GM12878 (cell line): ENCODE measurements around the gene LMAN2. TPM values are rescaled to one million over a fixed set of nuclear protein-coding genes. Genes with fewer than 3 reads are reported as not detected.
A peak's percentile ranks its signal among the peaks of the same experiment; 100 is the strongest.

Source experiments
- ATAC-seq: fragments of 200-7000 bp; cut with Tn5 transposase; 3 replicates; pipeline ENCODE4 v1.9.1; 2020; ENCODE audit warnings: mild to moderate bottlenecking, moderate library complexity
- BruUV-seq: library from RNA; stranded (reverse); fragments of 400-500 nt; replicated peaks from 2 replicates; lab custom pipeline; 2021; lab: Mats Ljungman, UMichigan
- CTCF ChIA-PET: fragments of 300-600 bp; sonication (Branson Sonifier 250); formaldehyde crosslinking; extraction: SDS; loops from one replicate; lab custom pipeline; 2021; ENCODE audit warnings: inconsistent platforms; lab: Yijun Ruan, JAX
- POLR2A ChIA-PET: fragments of 350-600 bp; formaldehyde crosslinking; extraction: SDS; loops from one replicate; lab custom pipeline; 2021; ENCODE audit warnings: inconsistent platforms; lab: Charles Lee
- RAD21 ChIA-PET: fragments of 300-600 bp; sonication (Branson Sonifier 250); formaldehyde crosslinking; loops from one replicate; lab custom pipeline; 2023; ENCODE audit warnings: antibody characterized with exemption; ENCODE audit not compliant: unreplicated experiment; lab: Charles Lee
- SMC1A ChIA-PET: fragments of 300-600 bp; sonication (Branson Sonifier 250); formaldehyde crosslinking; loops from one replicate; lab custom pipeline; 2023; ENCODE audit not compliant: unreplicated experiment, uncharacterized antibody; lab: Charles Lee
- DNase-seq: peaks from one replicate; pipeline ENCODE4 v3.0.0-alpha.2; 2011; ENCODE audit warnings: low read depth, low spot score
- FAIRE-seq: peaks from 3 replicates; lab custom pipeline; 2011; peaks lifted over from hg19 to GRCh38; lab: Jason Lieb, UNC
- H2AFZ ChIP-seq: 2 replicates; pipeline ENCODE4 v1.6.0; 2011; ENCODE audit warnings: low read depth, low read length, control low read depth; ENCODE audit not compliant: control insufficient read depth
- H3K27ac ChIP-seq: 2 replicates; pipeline ENCODE4 v1.5.1; 2011; ENCODE audit warnings: control low read depth; ENCODE audit not compliant: control insufficient read depth, insufficient read depth
- H3K27me3 ChIP-seq, 2 experiments: replicated peaks in 1 of 2; 2 replicates each; pipeline versions ENCODE4 v1.6.0 to v1.6.1; 2011; ENCODE audit warnings: low read length in 1 of 2; ENCODE audit not compliant: control insufficient read depth in 2 of 2, insufficient read depth in 2 of 2
- H3K36me3 ChIP-seq, 2 experiments: 2 replicates each; pipeline ENCODE4 v1.5.1; 2011; ENCODE audit warnings: low read length in 1 of 2; ENCODE audit not compliant: control insufficient read depth in 2 of 2, insufficient read depth in 2 of 2
- H3K4me1 ChIP-seq: 2 replicates; pipeline ENCODE4 v1.6.1; 2011; ENCODE audit warnings: mild to moderate bottlenecking, low read length, moderate library complexity, mixed read lengths; ENCODE audit not compliant: control insufficient read depth, insufficient read depth
- H3K4me2 ChIP-seq: 2 replicates; pipeline ENCODE4 v1.6.0; 2011; ENCODE audit warnings: control low read depth; ENCODE audit not compliant: control insufficient read depth, insufficient read depth
- H3K4me3 ChIP-seq: fragments of 200-600 bp; sonication (generic); 2 replicates; pipeline ENCODE4 v1.5.1; 2016
- H3K79me2 ChIP-seq: 2 replicates; pipeline ENCODE4 v1.6.0; 2011; ENCODE audit warnings: low read length; ENCODE audit not compliant: control insufficient read depth, insufficient read depth
- H3K9ac ChIP-seq: 2 replicates; pipeline ENCODE4 v1.8.0; 2011; ENCODE audit warnings: low read length, control low read depth, mixed read lengths; ENCODE audit not compliant: control insufficient read depth, insufficient read depth
- H3K9me3 ChIP-seq: replicated peaks from 3 replicates; pipeline ENCODE4 v1.5.1; 2011; ENCODE audit warnings: mild to moderate bottlenecking, low read length; ENCODE audit not compliant: control insufficient read depth, insufficient read depth
- H4K20me1 ChIP-seq: 2 replicates; pipeline ENCODE4 v1.6.0; 2011; ENCODE audit not compliant: control insufficient read depth, insufficient read depth
- ASH2L ChIP-seq: fragments of 300-600, 200-600 bp; sonication (generic); IDR thresholded peaks from 2 replicates; pipeline ENCODE4 v1.6.1; 2017; ENCODE audit warnings: low read depth, mild to moderate bottlenecking, borderline replicate concordance
- BHLHE40 ChIP-seq, 2 experiments: fragments of 450-650 bp in 1 of 2; IDR thresholded peaks; 2 replicates each; pipeline ENCODE4 v1.6.1; 2011 to 2017; ENCODE audit warnings: low read depth in 2 of 2, borderline replicate concordance in 1 of 2, improper control_type of control experiment in 1 of 2, low read length in 1 of 2, mild to moderate bottlenecking in 1 of 2
- BMI1 ChIP-seq: fragments of 450-650 bp; IDR thresholded peaks from 2 replicates; pipeline ENCODE4 v1.6.1; 2016; ENCODE audit warnings: mild to moderate bottlenecking, moderate library complexity, borderline replicate concordance
- CUX1 ChIP-seq: IDR thresholded peaks from 2 replicates; pipeline ENCODE4 v1.6.1; 2012; ENCODE audit warnings: improper control_type of control experiment, low read depth, low read length; ENCODE audit not compliant: insufficient replicate concordance
- GATAD2B ChIP-seq: fragments of 450-650 bp; conservative IDR thresholded peaks from 2 replicates; pipeline ENCODE4 v1.6.1; 2017; ENCODE audit warnings: low read depth, mild to moderate bottlenecking, moderate library complexity
- RAD51 ChIP-seq: fragments of 450-650 bp; IDR thresholded peaks from 2 replicates; pipeline ENCODE4 v1.6.1; 2016; ENCODE audit warnings: moderate library complexity, mild to moderate bottlenecking, inconsistent platforms
- RUNX3 ChIP-seq: IDR thresholded peaks from 2 replicates; pipeline ENCODE4 v1.6.1; 2012; ENCODE audit warnings: low read length, inconsistent platforms
- SMAD1 ChIP-seq: fragments of 450-650 bp; IDR thresholded peaks from 2 replicates; pipeline ENCODE4 v1.6.1; 2018; ENCODE audit warnings: mild to moderate bottlenecking, low read depth; ENCODE audit not compliant: partially characterized antibody
- TAF1 ChIP-seq: IDR thresholded peaks from 2 replicates; pipeline ENCODE4 v1.6.1; 2011; ENCODE audit warnings: mild to moderate bottlenecking, low read depth, low read length, borderline replicate concordance
- ZBTB40 ChIP-seq: fragments of 450-650 bp; IDR thresholded peaks from 2 replicates; pipeline ENCODE4 v1.6.1; 2016; ENCODE audit warnings: mild to moderate bottlenecking, moderate library complexity, borderline replicate concordance
- ZNF24 ChIP-seq: fragments of 450-650 bp; IDR thresholded peaks from 2 replicates; pipeline ENCODE4 v1.6.1; 2017; ENCODE audit warnings: antibody characterized with exemption, mild to moderate bottlenecking
- ZNF384 ChIP-seq: IDR thresholded peaks from 2 replicates; pipeline ENCODE4 v1.6.1; 2012; ENCODE audit warnings: low read depth, mild to moderate bottlenecking, low read length, improper control_type of control experiment, borderline replicate concordance
- WGBS: methylation state at CpG from one replicate; pipeline ENCODE4 v1.1.6; 2016; ENCODE audit warnings: low lambda C conversion rate; ENCODE audit not compliant: insufficient replicate concordance, insufficient coverage; ENCODE audit errors: missing lambda C conversion rate; 5-methylcytosine and 5-hydroxymethylcytosine counted together
- in situ Hi-C: fragments of 300-500 bp; cut with MboI; formaldehyde crosslinking; loops from 9 replicates; pipeline ENCODE4 v1.14.3; 2018; ENCODE audit warnings: mixed read lengths
- intact Hi-C: fragments of 100-400 bp; cut with micrococcal nuclease; formaldehyde crosslinking; loops from one replicate; pipeline ENCODE4 v1.14.2; 2022; ENCODE audit not compliant: unreplicated experiment
- polyA plus RNA-seq, 11 experiments: library from polyadenylated mRNA; depleted of rRNA in 4 of 11; unstranded in 6 of 11; stranded (reverse) in 5 of 11; fragments of >200 nt; fragmentation: Nextera tagmentation in 4 of 11; fragmentation: Illumina TruSeq in 1 of 11; extraction: Ambion mirVana in 4 of 11; extraction: Trizol in 1 of 11; gene quantifications; 1 replicate in 1 of 11; 2 replicates in 10 of 11; pipeline versions ENCODE4 v1.2.1 to v1.2.3, GENCODE V29; 2011 to 2016; ENCODE audit warnings: inconsistent platforms in 2 of 11, missing spikeins in 2 of 11, low read depth in 1 of 11
- total RNA-seq, 4 experiments: library from RNA; depleted of rRNA in 3 of 4; stranded (reverse); fragments of >200 nt in 3 of 4; fragmentation: Illumina TruSeq in 1 of 4; extraction: Trizol in 1 of 4; gene quantifications; 2 replicates each; pipeline versions ENCODE4 v1.2.1 to v1.2.3, GENCODE V29; 2013 to 2021
- TF ChIP-seq, protein P1 (sequence below): IDR thresholded peaks from 2 replicates; pipeline ENCODE4 v1.6.1; 2011; ENCODE audit warnings: low read depth, mild to moderate bottlenecking, low read length, moderate library complexity, borderline replicate concordance; ENCODE audit errors: extremely low read depth

The LMAN2 gene
- total and polyA plus RNA-seq, 10 of the 15 experiments (the other 5 are each of a cell fraction or from before 2014, with no cell fraction given): 2.4 to 264 (median 147) TPM

- Histone ChIP-seq H3K79me2 (peaks cover 42% of the 10 kb centered on the region), H2AFZ (peak overlapping the region; percentile 89), H3K4me1 (peaks cover 44% of the 10 kb centered on the region), H3K36me3 (no peaks in the 10 kb centered on the region; a peak in 1 of 4 replicates), H3K27me3 (no peaks in the 10 kb centered on the region), H3K4me3 (peak overlapping the region; percentile 99; the same call in 1 of the 2 replicates), H4K20me1 (no peaks in the 10 kb centered on the region), H3K9ac (peak overlapping the region; percentile 81; the same call in 1 of the 2 replicates), H3K27ac (peak overlapping the region; percentile 91), H3K4me2 (peak overlapping the region; percentile 99), H3K9me3 (peaks cover 3% of the 10 kb centered on the region; the same call in 1 of the 3 replicates)
- no peak for DNase-seq
- in situ Hi-C loops (no loop called here), intact Hi-C loops (no loop called here)
- ChIA-PET POLR2A (interaction anchor here (0.9 to 1.9 kb wide), 4 partner anchors 13 to 152 kb away, joined by 3 to 11 read pairs (median 3); no protein-coding TSS in a partner anchor), RAD21 (interaction anchor here (1.4 to 2.0 kb wide), 3 partner anchors 33 to 48 kb away, joined by 4 to 12 read pairs (median 7); no protein-coding TSS in a partner anchor), CTCF (interaction anchor here (0.9 to 1.4 kb wide), 6 partner anchors 14 to 152 kb away, joined by 3 to 7 read pairs (median 4); no protein-coding TSS in a partner anchor), SMC1A (interaction anchor here (1.2 to 3.9 kb wide), 4 partner anchors 11 to 44 kb away, joined by 3 to 19 read pairs (median 4); no protein-coding TSS in a partner anchor)
- ATAC-seq: no peak
- no TSS peak for BruUV-seq
- WGBS: 27% methylated on average over 5 of the region's 5 CpGs
- FAIRE-seq: no peak
- no peak for TF ChIP-seq BMI1
- no peak for TF ChIP-seq RAD51
- TF ChIP-seq ZNF384: no peak
- TF ChIP-seq ASH2L: no peak
- no peak for TF ChIP-seq CUX1
- no peak for TF ChIP-seq ZNF24
- no peak for TF ChIP-seq ZBTB40
- TF ChIP-seq TAF1: no peak
- TF ChIP-seq, protein P1, sequence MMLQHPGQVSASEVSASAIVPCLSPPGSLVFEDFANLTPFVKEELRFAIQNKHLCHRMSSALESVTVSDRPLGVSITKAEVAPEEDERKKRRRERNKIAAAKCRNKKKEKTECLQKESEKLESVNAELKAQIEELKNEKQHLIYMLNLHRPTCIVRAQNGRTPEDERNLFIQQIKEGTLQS: no peak
- TF ChIP-seq RUNX3: no peak
- TF ChIP-seq GATAD2B: no peak
- no peak for TF ChIP-seq SMAD1
- TF ChIP-seq BHLHE40 (IDR thresholded peaks at IDR 0.05; ENCODE audit: borderline replicate concordance in 1 of 2, low read depth in 2 of 2, low read length in 1 of 2): no peak
Measured at GRCh38 chr5:177357146-177357458, 5.6 kb upstream of the LMAN2 start.
